GM21723 (cell line): ENCODE data around the gene PEX10.

Experiments
- ATAC-seq: cut with Tn5 transposase; IDR thresholded peaks from one replicate; pipeline ENCODE4 v1.9.1; 2021; ENCODE audit warnings: mild to moderate bottlenecking, moderate library complexity; ENCODE audit not compliant: unreplicated experiment

Gene PEX10

GRCh38 chr1:2389644-2390043 lies 22.7 kb downstream of the PEX10 start:
- no peak for ATAC-seq

- no peak for ATAC-seq
These were observed 24.1 kb downstream of the PEX10 start for GRCh38 chr1:2388004-2388913.

GRCh38 chr1:2386636-2387611 lies 25.4 kb downstream of the PEX10 start:
- no peak for ATAC-seq

- no peak for ATAC-seq
These were observed 26.6 kb downstream of the PEX10 start for GRCh38 chr1:2385606-2386280.

- no peak for ATAC-seq
These were observed 27.4 kb downstream of the PEX10 start for GRCh38 chr1:2384941-2385481.

- no peak for ATAC-seq
These were observed 28.1 kb downstream of the PEX10 start for GRCh38 chr1:2384130-2384860.

- no peak for ATAC-seq
These were observed 28.8 kb downstream of the PEX10 start for GRCh38 chr1:2383576-2383975.

- no peak for ATAC-seq
These were observed 29.6 kb downstream of the PEX10 start for GRCh38 chr1:2382621-2383361.

- ATAC-seq = no peak
These were observed 30.4 kb downstream of the PEX10 start for GRCh38 chr1:2381741-2382620.

GRCh38 chr1:2380816-2381591 lies 31.4 kb downstream of the PEX10 start:
- ATAC-seq = no peak

GRCh38 chr1:2379733-2380404 lies 32.5 kb downstream of the PEX10 start:
- no peak for ATAC-seq

GRCh38 chr1:2378956-2379732 lies 33.2 kb downstream of the PEX10 start:
- ATAC-seq = no peak

- no peak for ATAC-seq
These were observed 33.9 kb downstream of the PEX10 start for GRCh38 chr1:2378441-2378851.

GRCh38 chr1:2377751-2378440 lies 34.5 kb downstream of the PEX10 start:
- no peak for ATAC-seq

- no peak for ATAC-seq
These were observed 35.3 kb downstream of the PEX10 start for GRCh38 chr1:2376931-2377672.
